ENCODE measurements around the gene GNS.

GNS gene

GRCh38 chr12:64759035-64759894 lies at the start of gene GNS:
GNS (minus strand) TSS chr12:64759406; CDS start chr12:64759276, 130 bp downstream.
- peak; percentile 87 for DNase-seq (ENCODE audit: low read depth)

GRCh38 chr12:64808110-64808509 lies 48.9 kb upstream of the GNS start:
- no peak for DNase-seq (ENCODE audit: low read depth)

- DNase-seq (ENCODE audit: low read depth), result no peak
These were observed 47.6 kb upstream of the GNS start for GRCh38 chr12:64806593-64807460.

GRCh38 chr12:64806173-64806572 lies 47.0 kb upstream of the GNS start:
- no peak for DNase-seq (ENCODE audit: low read depth)

GRCh38 chr12:64802180-64802775 lies 43.1 kb upstream of the GNS start:
- peak; percentile 18 for DNase-seq (ENCODE audit: low read depth)

GRCh38 chr12:64801381-64801780 lies 42.2 kb upstream of the GNS start:
- no peak for DNase-seq (ENCODE audit: low read depth)

GRCh38 chr12:64800640-64801039 lies 41.4 kb upstream of the GNS start:
- no peak for DNase-seq (ENCODE audit: low read depth)

- no peak for DNase-seq (ENCODE audit: low read depth)
These were observed 39.0 kb upstream of the GNS start for GRCh38 chr12:64798165-64798564.

- DNase-seq (ENCODE audit: low read depth), result no peak
These were observed 38.0 kb upstream of the GNS start for GRCh38 chr12:64797156-64797555.

- peak; percentile 45 for DNase-seq (ENCODE audit: low read depth)
These were observed 37.1 kb upstream of the GNS start for GRCh38 chr12:64796205-64796845.

GRCh38 chr12:64794305-64794704 lies 35.1 kb upstream of the GNS start:
- DNase-seq (ENCODE audit: low read depth), result no peak

GRCh38 chr12:64793610-64794009 lies 34.4 kb upstream of the GNS start:
- no peak for DNase-seq (ENCODE audit: low read depth)

- no peak for DNase-seq (ENCODE audit: low read depth)
These were observed 32.9 kb upstream of the GNS start for GRCh38 chr12:64792128-64792527.

GRCh38 chr12:64791036-64791435 lies 31.8 kb upstream of the GNS start:
- no peak for DNase-seq (ENCODE audit: low read depth)

- DNase-seq (ENCODE audit: low read depth), result no peak
These were observed 31.0 kb upstream of the GNS start for GRCh38 chr12:64790166-64790565.

GRCh38 chr12:64785838-64786237 lies 26.6 kb upstream of the GNS start:
- no peak for DNase-seq (ENCODE audit: low read depth)

GRCh38 chr12:64782191-64782876 lies 23.1 kb upstream of the GNS start:
- no peak for DNase-seq (ENCODE audit: low read depth)

GRCh38 chr12:64781280-64782190 lies 22.3 kb upstream of the GNS start:
- DNase-seq (ENCODE audit: low read depth), result no peak

GRCh38 chr12:64780531-64781279 lies 21.5 kb upstream of the GNS start:
- no peak for DNase-seq (ENCODE audit: low read depth)

GRCh38 chr12:64780132-64780530 lies 20.9 kb upstream of the GNS start:
- no peak for DNase-seq (ENCODE audit: low read depth)

Data from activated gamma-delta T cell treated with anti-CD3 and anti-CD28 coated beads, Interleukin-2, amount 50 U/mL, for 16 hours (primary cell).